HG03575 (cell line): ENCODE measurements around the gene SPINK1.

Experiments used
- ATAC-seq: cut with Tn5 transposase; IDR thresholded peaks from one replicate; pipeline ENCODE4 v1.9.1; 2021; ENCODE audit not compliant: unreplicated experiment, insufficient number of reproducible peaks, low FRiP score; ENCODE audit errors: extremely low read depth

SPINK1 gene

DNA sequence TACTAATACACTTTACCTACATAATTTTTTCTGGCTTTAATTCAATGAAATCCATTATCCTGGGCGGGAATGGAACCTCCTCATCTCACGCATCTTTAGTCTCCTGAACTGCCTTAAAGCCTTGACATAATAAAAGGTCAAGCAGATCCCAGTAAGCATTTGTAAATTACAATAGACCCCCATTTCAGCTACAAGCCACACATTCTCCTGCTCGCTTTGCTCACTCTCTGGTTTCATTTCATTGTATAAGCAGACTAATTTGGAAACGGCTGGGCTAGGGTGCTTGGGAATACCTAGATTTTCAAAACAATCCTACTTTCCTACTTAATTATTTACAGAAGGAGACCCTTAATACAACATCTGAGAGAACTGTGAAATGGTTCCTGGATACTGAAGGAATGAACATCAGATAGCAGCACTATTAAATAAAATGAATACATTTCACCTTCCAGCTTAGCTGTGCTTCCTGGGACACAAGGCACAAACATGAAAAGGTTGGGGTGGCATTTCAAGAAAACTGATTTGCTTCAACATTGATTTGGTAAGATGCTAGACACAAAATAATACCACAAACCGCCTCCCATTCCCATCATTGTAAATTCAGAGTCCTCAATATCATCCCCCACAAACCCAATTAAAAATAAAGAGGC, 50.4 kb downstream of the SPINK1 start:
- no peak for ATAC-seq

DNA sequence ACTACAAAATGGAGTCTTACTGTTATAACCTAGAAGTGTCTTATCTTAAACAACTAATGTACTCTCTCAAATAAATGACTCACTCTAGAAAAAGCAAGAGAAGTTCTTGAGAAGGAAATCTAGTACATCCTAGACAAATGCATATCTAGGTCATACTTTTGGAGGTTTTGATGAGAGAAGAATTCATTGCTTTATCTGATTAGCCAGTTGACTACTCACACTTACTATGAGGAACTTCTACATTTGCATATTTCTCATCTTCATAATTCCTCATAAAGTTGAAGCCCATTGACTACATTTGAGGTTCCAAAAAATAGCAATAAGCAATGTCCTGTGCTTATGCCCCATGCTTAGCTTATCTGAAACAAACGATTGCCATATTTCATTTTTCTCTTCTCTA, 51.8 kb downstream of the SPINK1 start:
- ATAC-seq, result no peak

DNA sequence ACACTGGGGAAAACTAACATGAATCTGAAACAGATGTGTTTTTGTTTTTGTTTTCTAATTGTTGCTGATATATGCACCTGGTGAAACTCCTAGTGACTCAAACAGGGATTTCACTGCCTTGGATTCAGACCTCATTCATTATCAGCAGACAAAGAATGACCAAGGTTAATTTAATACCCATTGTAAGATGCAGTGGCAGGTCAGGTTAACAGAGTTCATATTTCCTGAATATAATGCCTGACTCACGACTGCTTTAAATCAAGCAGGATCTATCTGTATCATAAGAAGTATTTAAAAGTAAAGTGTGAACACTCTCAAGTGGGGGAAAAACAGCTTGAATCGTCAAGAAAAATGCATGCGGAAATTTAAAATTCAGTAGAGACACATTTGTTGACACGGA, 54.5 kb downstream of the SPINK1 start:
- no peak for ATAC-seq
